ENCODE results near the gene NADSYN1. TPM values are rescaled to one million over a fixed set of nuclear protein-coding genes. Genes with fewer than 3 reads are reported as not detected.

The NADSYN1 gene
- total RNA-seq, 4 donors from 2014 or later, result 42.9 to 78.2 (median 64.1) TPM

- DNase-seq (ENCODE audit: low spot score), result no peak
- TF ChIP-seq CTCF (IDR thresholded peaks at IDR 0.05), result no peak
- ATAC-seq (ENCODE audit: low FRiP score), result no peak
These were observed 45.1 kb downstream of the NADSYN1 start for GRCh38 chr11:71498091-71498490.

- ATAC-seq (ENCODE audit: low FRiP score) (no peak), DNase-seq (ENCODE audit: low spot score) (no peak)
- no peak for TF ChIP-seq CTCF (IDR thresholded peaks at IDR 0.05)
These were observed 46.1 kb downstream of the NADSYN1 start for GRCh38 chr11:71499125-71499524.

GRCh38 chr11:71499546-71499945 lies 46.5 kb downstream of the NADSYN1 start:
- TF ChIP-seq CTCF (IDR thresholded peaks at IDR 0.05), result no peak
- no peak for DNase-seq (ENCODE audit: low spot score)
- ATAC-seq (ENCODE audit: low FRiP score), result no peak

- DNase-seq (ENCODE audit: low spot score), result no peak
- no peak for TF ChIP-seq CTCF (IDR thresholded peaks at IDR 0.05)
- ATAC-seq (ENCODE audit: low FRiP score), result no peak
These were observed 47.6 kb downstream of the NADSYN1 start for GRCh38 chr11:71500601-71501021.

GRCh38 chr11:71501071-71501985 lies 48.3 kb downstream of the NADSYN1 start:
- DNase-seq (ENCODE audit: low spot score) (no peak), ATAC-seq (ENCODE audit: low FRiP score) (no peak)
- TF ChIP-seq CTCF (IDR thresholded peaks at IDR 0.05), result no peak

GRCh38 chr11:71502026-71502425 lies 49.0 kb downstream of the NADSYN1 start:
- ATAC-seq (ENCODE audit: low FRiP score) (no peak), DNase-seq (ENCODE audit: low spot score) (no peak)
- no peak for TF ChIP-seq CTCF (IDR thresholded peaks at IDR 0.05)
